ENCODE results near the gene SEC24C.
"Not testable (repeated sequence)": the region's sequence is repeated elsewhere in the genome, so short reads cannot be mapped to it uniquely, and the experiment has no call there.

SEC24C gene

GRCh38 chr10:73743905-73744663 lies at the start of gene SEC24C:
Gene SEC24C (plus strand): TSS chr10:73744372. CDS start chr10:73746833, 2,461 bp downstream.
- DNase-seq: peak; percentile 95 to 96

GRCh38 chr10:73695302-73695701 lies 48.9 kb upstream of the SEC24C start:
- not testable (repeated sequence) for DNase-seq

- not testable (repeated sequence) for DNase-seq
Observed at GRCh38 chr10:73697675-73698159, 46.5 kb upstream of the SEC24C start, which contains the start of gene AGAP5. Gene AGAP5 (minus strand): TSS chr10:73698109. CDS start chr10:73697755, 354 bp downstream.

- DNase-seq: not testable (repeated sequence)
Observed at GRCh38 chr10:73698819-73699218, 45.4 kb upstream of the SEC24C start.

GRCh38 chr10:73703924-73704323 lies 40.2 kb upstream of the SEC24C start:
- DNase-seq: not testable (repeated sequence)

- not testable (repeated sequence) for DNase-seq
Observed at GRCh38 chr10:73705506-73706072, 38.6 kb upstream of the SEC24C start.

- DNase-seq: not testable (repeated sequence)
Observed at GRCh38 chr10:73706488-73706887, 37.7 kb upstream of the SEC24C start.

- not testable (repeated sequence) for DNase-seq
Observed at GRCh38 chr10:73707628-73708027, 36.5 kb upstream of the SEC24C start.

GRCh38 chr10:73708122-73708521 lies 36.0 kb upstream of the SEC24C start:
- DNase-seq: not testable (repeated sequence)

GRCh38 chr10:73711683-73712082 lies 32.5 kb upstream of the SEC24C start:
- DNase-seq: not testable (repeated sequence)

GRCh38 chr10:73713912-73714311 lies 30.3 kb upstream of the SEC24C start:
- DNase-seq: not testable (repeated sequence)

- not testable (repeated sequence) for DNase-seq
Observed at GRCh38 chr10:73714483-73714882, 29.7 kb upstream of the SEC24C start.

- DNase-seq: not testable (repeated sequence)
Observed at GRCh38 chr10:73715179-73716156, 28.7 kb upstream of the SEC24C start.

GRCh38 chr10:73716251-73716650 lies 27.9 kb upstream of the SEC24C start:
- DNase-seq: no peak

GRCh38 chr10:73717556-73717955 lies 26.6 kb upstream of the SEC24C start:
- DNase-seq: no peak

GRCh38 chr10:73720561-73720960 lies 23.6 kb upstream of the SEC24C start:
- DNase-seq: not testable (repeated sequence)

GRCh38 chr10:73723516-73723915 lies 20.7 kb upstream of the SEC24C start:
- no peak for DNase-seq

GRCh38 chr10:73729781-73730152 lies 14.4 kb upstream of the SEC24C start:
- DNase-seq: peak; percentile 43 to 53

GRCh38 chr10:73730153-73730906 lies 13.8 kb upstream of the SEC24C start:
- DNase-seq: peak; percentile 94 to 95

GRCh38 chr10:73731588-73732375 lies 12.4 kb upstream of the SEC24C start:
- no peak for DNase-seq

GRCh38 chr10:73732426-73732825 lies 11.7 kb upstream of the SEC24C start:
- DNase-seq: no peak

Measured in activated CD4-positive, alpha-beta T cell treated with anti-CD3 and anti-CD28 coated beads, Interleukin-2, amount 50 U/mL, for 48 hours (primary cell).